Body of pancreas (tissue), 4 donors: ENCODE results near the gene TLN1. TPM values are rescaled to one million over a fixed set of nuclear protein-coding genes. Genes with fewer than 3 reads are reported as not detected.

Source experiments
- ATAC-seq: fragments of 150-250 bp; one replicate; pipeline ENCODE4 v1.9.1; 2016
- DNase-seq, 4 donors: peaks; one replicate each; pipeline ENCODE4 v3.0.0-alpha.2; 2019
- H3K27ac ChIP-seq, 4 donors: fragments of 200-600 bp; sonication (generic); 1 replicate in 3 of 4; 2 replicates in 1 of 4; pipeline versions ENCODE4 v1.5.1 to v1.6.1; 2016 to 2019; ENCODE audit warnings: mild to moderate bottlenecking in 1 of 4, mixed read lengths in 1 of 4, moderate library complexity in 1 of 4
- H3K27me3 ChIP-seq, 2 donors: fragments of 200-600 bp; sonication (generic); one replicate each; pipeline ENCODE4 v1.6.0; 2016; ENCODE audit warnings: mild to moderate bottlenecking in 1 of 2
- H3K36me3 ChIP-seq, 2 donors: fragments of 200-600 bp; sonication (generic); replicated peaks in 1 of 2; 2 replicates each; pipeline ENCODE4 v1.5.1; 2016; ENCODE audit warnings: low read depth in 2 of 2; ENCODE audit not compliant: insufficient read depth in 1 of 2
- H3K4me1 ChIP-seq: fragments of 200-600 bp; sonication (generic); one replicate; pipeline ENCODE4 v1.6.0; 2016
- H3K4me3 ChIP-seq, 2 donors: fragments of 200-600 bp; sonication (generic); 1 replicate in 1 of 2; 2 replicates in 1 of 2; pipeline ENCODE4 v1.5.1; 2016 to 2019
- H3K9me3 ChIP-seq, 3 donors: fragments of 200-600 bp; sonication (generic); 1 replicate in 2 of 3; 2 replicates in 1 of 3; pipeline ENCODE4 v1.5.1; 2016
- CTCF ChIP-seq, 7 experiments: fragments of 450-650 bp in 4 of 7; fragments of 200-600 bp in 3 of 7; sonication (generic) in 3 of 7; IDR thresholded peaks; one replicate each; pipeline ENCODE4 v1.5.1; 2016 to 2019; ENCODE audit warnings: antibody characterized with exemption in 7 of 7
- POLR2A ChIP-seq, 3 donors: fragments of 450-650 bp; IDR thresholded peaks; one replicate each; pipeline ENCODE4 v1.6.1; 2016; ENCODE audit warnings: antibody characterized with exemption in 3 of 3, mild to moderate bottlenecking in 2 of 3
- WGBS, 2 donors: methylation state at CpG; one replicate each; pipeline ENCODE4 v1.1.5; 2017; 5-methylcytosine and 5-hydroxymethylcytosine counted together
- intact Hi-C: fragments of 100-400 bp; cut with DNase I; formaldehyde crosslinking; loops from one replicate; pipeline ENCODE4 v1.15.1; 2023
- total RNA-seq, 2 donors: library from RNA; depleted of rRNA; stranded (reverse); fragments of >200 nt; gene quantifications; one replicate each; pipeline ENCODE4 v1.1.0, GENCODE V29; 2016

The TLN1 gene
- total RNA-seq, 2 donors from 2014 or later: 93.7 to 130 TPM

- Histone ChIP-seq H3K4me3 (no peak overlapping the region), H3K27me3 (no peaks in the 10 kb centered on the region), H3K9me3 (no peaks in the 10 kb centered on the region), H3K36me3 (peaks cover 0 to 4% of the 10 kb centered on the region in 2 donors), H3K27ac (no peak overlapping the region), H3K4me1 (peaks cover 39% of the 10 kb centered on the region)
- 10 to 22% methylated on average over 3 of the region's 3 CpGs for WGBS, 2 donors
- ATAC-seq: no peak
- intact Hi-C loops: no loop called here
- TF ChIP-seq CTCF (IDR thresholded peaks at IDR 0.05) (no peak), POLR2A (IDR thresholded peaks at IDR 0.05) (no peak)
- peak in 1 of 4 donors; percentile 3 for DNase-seq
Measured at GRCh38 chr9:35746583-35746982, 14.6 kb upstream of the TLN1 start.

- Histone ChIP-seq H3K4me1 (peaks cover 36% of the 10 kb centered on the region), H3K4me3 (no peak overlapping the region), H3K9me3 (no peaks in the 10 kb centered on the region), H3K27me3 (no peaks in the 10 kb centered on the region), H3K36me3 (peaks cover 0 to 6% of the 10 kb centered on the region in 2 donors), H3K27ac (no peak overlapping the region)
- intact Hi-C loops: no loop called here
- no peak for TF ChIP-seq CTCF (IDR thresholded peaks at IDR 0.05)
- no peak for TF ChIP-seq POLR2A (IDR thresholded peaks at IDR 0.05)
- ATAC-seq (no peak), DNase-seq (no peak)
- WGBS, 2 donors: 13 to 25% methylated on average over 1 of the region's 1 CpG
Measured at GRCh38 chr9:35745569-35745968, 13.6 kb upstream of the TLN1 start.

GRCh38 chr9:35743880-35744518 is 12.0 kb upstream of the TLN1 start:
- 76 to 77% methylated on average over 8 of the region's 8 CpGs for WGBS, 2 donors
- DNase-seq: peak in 1 of 4 donors; percentile 6

GRCh38 chr9:35743452-35743851 is 11.5 kb upstream of the TLN1 start:
- WGBS, 2 donors: 57 to 75% methylated on average over 2 of the region's 2 CpGs
- intact Hi-C loops: no loop called here
- no peak overlapping the region for H3K4me3 ChIP-seq
- no peaks in the 10 kb centered on the region for H3K9me3 ChIP-seq
- H3K36me3 ChIP-seq: peaks cover 6 to 23% of the 10 kb centered on the region in 2 donors
- TF ChIP-seq POLR2A (IDR thresholded peaks at IDR 0.05): no peak
- TF ChIP-seq CTCF (IDR thresholded peaks at IDR 0.05): no peak
- ATAC-seq (no peak), DNase-seq (no peak)
- peaks cover 27% of the 10 kb centered on the region for H3K4me1 ChIP-seq
- H3K27me3 ChIP-seq: no peaks in the 10 kb centered on the region
- no peak overlapping the region for H3K27ac ChIP-seq

More at GRCh38 chr9:35743880-35744518, 12.0 kb upstream of the TLN1 start:
- H3K9me3 ChIP-seq: no peaks in the 10 kb centered on the region
- peaks cover under 1 to 18% of the 10 kb centered on the region in 2 donors for H3K36me3 ChIP-seq
- H3K27ac ChIP-seq: no peak overlapping the region
- no peak for ATAC-seq
- intact Hi-C loops: no loop called here
- no peak overlapping the region for H3K4me3 ChIP-seq
- TF ChIP-seq POLR2A (IDR thresholded peaks at IDR 0.05) (no peak), CTCF (IDR thresholded peaks at IDR 0.05) (no peak)
- H3K27me3 ChIP-seq: no peaks in the 10 kb centered on the region
- peaks cover 27% of the 10 kb centered on the region for H3K4me1 ChIP-seq

- DNase-seq: peak in 1 of 4 donors; percentile 11
- Histone ChIP-seq H3K27me3 (no peaks in the 10 kb centered on the region), H3K9me3 (no peaks in the 10 kb centered on the region), H3K36me3 (peaks cover 20 to 40% of the 10 kb centered on the region in 2 donors), H3K4me1 (peaks cover 13% of the 10 kb centered on the region), H3K27ac (no peak overlapping the region), H3K4me3 (no peak overlapping the region)
- 79 to 94% methylated on average over 7 of the region's 7 CpGs for WGBS, 2 donors
- TF ChIP-seq POLR2A (IDR thresholded peaks at IDR 0.05): no peak
- TF ChIP-seq CTCF (IDR thresholded peaks at IDR 0.05): no peak
- no peak for ATAC-seq
- intact Hi-C loops: no loop called here
Measured at GRCh38 chr9:35741740-35742139, 9.7 kb upstream of the TLN1 start.
